PC-9 (cell line): ENCODE results near the gene TIAM2.

Experiments
- CTCF ChIP-seq: fragments of 200-600 bp; sonication (generic); conservative IDR thresholded peaks from 2 replicates; pipeline ENCODE4 v1.6.1; 2017; ENCODE audit warnings: mixed run types, antibody characterized with exemption, mild to moderate bottlenecking, moderate library complexity
- EZH2 ChIP-seq: fragments of 200-600 bp; sonication (generic); IDR thresholded peaks from 2 replicates; pipeline ENCODE4 v1.8.0; 2017; ENCODE audit warnings: antibody characterized with exemption, low read depth

- TF ChIP-seq EZH2 (no peak), CTCF (no peak)
These were observed 82.2 kb downstream of the TIAM2 start for GRCh38 chr6:155077331-155077730.
